ENCODE measurements around the gene ATG16L2. TPM values are rescaled to one million over a fixed set of nuclear protein-coding genes. Genes with fewer than 3 reads are reported as not detected.

Gene ATG16L2
- total RNA-seq, 4 donors from 2014 or later, result 3.1 to 8.1 (median 4.3) TPM

DNA sequence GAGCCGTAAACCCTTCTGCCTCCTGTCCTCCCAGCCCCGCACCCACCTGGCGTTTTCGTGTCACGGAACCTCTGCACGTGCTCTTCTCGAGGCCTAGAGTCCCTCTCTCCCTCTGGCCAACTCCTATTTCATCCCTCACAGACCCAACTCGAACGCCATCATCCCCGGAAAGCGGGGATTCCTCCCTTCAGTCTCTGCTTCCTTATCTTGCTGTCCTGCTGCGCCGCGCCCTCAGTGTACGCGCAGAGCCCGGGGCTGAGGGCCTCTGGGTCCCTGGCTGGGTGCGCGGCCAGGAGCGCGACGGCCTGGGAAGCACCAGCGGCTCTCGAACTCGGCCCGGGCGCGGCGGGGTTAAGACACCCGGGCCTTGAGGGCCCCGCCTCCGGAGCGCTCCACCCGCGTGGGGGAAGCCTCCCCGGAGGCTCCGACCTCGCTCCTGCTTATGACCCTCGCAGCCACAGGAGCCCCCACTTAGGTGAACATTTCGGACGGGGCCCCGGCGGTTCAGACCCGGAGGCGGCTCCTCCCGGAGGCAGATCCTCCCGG lies 398 bp upstream of the ATG16L2 start:
- Histone ChIP-seq H3K36me3 (peaks cover 0 to 6% of the 10 kb centered on the region in 2 donors), H3K4me1 (peaks cover 13 to 26% of the 10 kb centered on the region in 2 donors), H3K4me3 (peak overlapping the region; percentile 75 to 100 (median 94)), H3K27me3 (no peaks in the 10 kb centered on the region), H3K27ac (peak overlapping the region; percentile 88 to 100 (median 94)), H3K9me3 (no peaks in the 10 kb centered on the region)
- peak; percentile 9 to 77 for TF ChIP-seq POLR2A (IDR thresholded peaks at IDR 0.05)
- TF ChIP-seq, protein P1, sequence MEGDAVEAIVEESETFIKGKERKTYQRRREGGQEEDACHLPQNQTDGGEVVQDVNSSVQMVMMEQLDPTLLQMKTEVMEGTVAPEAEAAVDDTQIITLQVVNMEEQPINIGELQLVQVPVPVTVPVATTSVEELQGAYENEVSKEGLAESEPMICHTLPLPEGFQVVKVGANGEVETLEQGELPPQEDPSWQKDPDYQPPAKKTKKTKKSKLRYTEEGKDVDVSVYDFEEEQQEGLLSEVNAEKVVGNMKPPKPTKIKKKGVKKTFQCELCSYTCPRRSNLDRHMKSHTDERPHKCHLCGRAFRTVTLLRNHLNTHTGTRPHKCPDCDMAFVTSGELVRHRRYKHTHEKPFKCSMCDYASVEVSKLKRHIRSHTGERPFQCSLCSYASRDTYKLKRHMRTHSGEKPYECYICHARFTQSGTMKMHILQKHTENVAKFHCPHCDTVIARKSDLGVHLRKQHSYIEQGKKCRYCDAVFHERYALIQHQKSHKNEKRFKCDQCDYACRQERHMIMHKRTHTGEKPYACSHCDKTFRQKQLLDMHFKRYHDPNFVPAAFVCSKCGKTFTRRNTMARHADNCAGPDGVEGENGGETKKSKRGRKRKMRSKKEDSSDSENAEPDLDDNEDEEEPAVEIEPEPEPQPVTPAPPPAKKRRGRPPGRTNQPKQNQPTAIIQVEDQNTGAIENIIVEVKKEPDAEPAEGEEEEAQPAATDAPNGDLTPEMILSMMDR (IDR thresholded peaks at IDR 0.05 in 4 of 5, conservative IDR thresholded peaks at IDR 0.05 in 1 of 5), result peak in 1 of 5 experiments; percentile 46
- DNase-seq, result peak; percentile 54 to 72
- intact Hi-C loops (cut with DNase I; ENCODE audit: low total_unique reads), result loop anchor here (1.0 to 2.0 kb wide), 4 partner anchors 8 to 328 kb away; partner anchors contain the start of gene FCHSD2
- ATAC-seq, result peak; percentile 84 to 86
- in situ Hi-C loops (cut with MboI; ENCODE audit: low sequenced_read_pairs in 4 of 4), result no loop called here

GRCh38 chr11:72815110-72815618 lies 953 bp downstream of the ATG16L2 start:
- no peaks in the 10 kb centered on the region for H3K27me3 ChIP-seq
- peak overlapping the region; percentile 88 to 100 (median 94) for H3K27ac ChIP-seq
- no peaks in the 10 kb centered on the region for H3K9me3 ChIP-seq
- H3K36me3 ChIP-seq, result no peaks in the 10 kb centered on the region
- ATAC-seq, result peak in 1 of 2 donors; percentile 1
- H3K4me1 ChIP-seq, result peaks cover 13 to 26% of the 10 kb centered on the region in 2 donors
- H3K4me3 ChIP-seq, result peak overlapping the region; percentile 75 to 100 (median 94)
- DNase-seq, result no peak
- intact Hi-C loops (cut with DNase I; ENCODE audit: low total_unique reads), result loop anchor here (2.0 kb wide), 1 partner anchor 90 kb away; no protein-coding TSS in a partner anchor
- no peak for TF ChIP-seq POLR2A (IDR thresholded peaks at IDR 0.05)
- TF ChIP-seq, protein P1 (IDR thresholded peaks at IDR 0.05 in 4 of 5, conservative IDR thresholded peaks at IDR 0.05 in 1 of 5), result no peak
- in situ Hi-C loops (cut with MboI; ENCODE audit: low sequenced_read_pairs in 4 of 4), result no loop called here

DNA sequence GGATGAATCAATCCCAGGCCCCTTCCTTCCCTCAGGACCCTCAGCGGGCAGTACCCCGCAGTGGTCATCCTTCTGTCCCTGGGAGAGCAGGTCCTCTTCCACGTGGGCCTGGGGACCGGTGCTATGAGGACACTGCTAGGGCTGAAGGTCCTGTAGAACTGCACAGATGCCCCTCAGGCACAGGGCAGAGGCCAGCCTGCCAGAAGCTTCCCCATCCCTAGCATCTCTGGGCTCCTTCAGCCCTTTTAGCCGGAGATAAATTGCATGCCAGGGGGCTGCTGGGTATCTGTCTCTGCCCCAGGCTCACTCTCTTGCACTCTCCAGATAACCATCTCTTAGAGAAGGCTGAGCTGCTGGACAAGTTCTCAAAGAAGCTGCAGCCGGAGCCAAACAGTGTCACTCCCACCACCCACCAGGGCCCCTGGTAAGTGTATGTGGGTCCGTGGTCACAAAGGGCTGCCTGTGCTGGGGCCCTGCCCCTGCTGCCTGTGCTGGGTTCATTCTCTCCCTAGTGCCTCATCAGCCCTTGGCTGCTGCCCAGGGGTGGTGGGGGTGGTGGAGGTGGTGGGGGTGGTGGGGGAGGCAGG lies 2.3 kb downstream of the ATG16L2 start:
- Histone ChIP-seq H3K9me3 (no peaks in the 10 kb centered on the region), H3K36me3 (no peaks in the 10 kb centered on the region), H3K27ac (no peak overlapping the region), H3K27me3 (no peaks in the 10 kb centered on the region), H3K4me1 (peaks cover 17 to 30% of the 10 kb centered on the region in 2 donors), H3K4me3 (no peak overlapping the region)
- intact Hi-C loops (cut with DNase I; ENCODE audit: low total_unique reads) (no loop called here), in situ Hi-C loops (cut with MboI; ENCODE audit: low sequenced_read_pairs in 4 of 4) (no loop called here)
- ATAC-seq (no peak), DNase-seq (no peak)
- TF ChIP-seq POLR2A (IDR thresholded peaks at IDR 0.05), result no peak
- TF ChIP-seq, protein P1 (IDR thresholded peaks at IDR 0.05 in 4 of 5, conservative IDR thresholded peaks at IDR 0.05 in 1 of 5), result no peak

GRCh38 chr11:72817966-72818365 lies 3.8 kb downstream of the ATG16L2 start:
- Histone ChIP-seq H3K4me1 (peaks cover 10 to 27% of the 10 kb centered on the region in 2 donors), H3K9me3 (no peaks in the 10 kb centered on the region), H3K36me3 (no peaks in the 10 kb centered on the region), H3K27ac (no peak overlapping the region), H3K4me3 (no peak overlapping the region), H3K27me3 (no peaks in the 10 kb centered on the region)
- ATAC-seq (no peak), DNase-seq (no peak)
- intact Hi-C loops (cut with DNase I; ENCODE audit: low total_unique reads) (no loop called here), in situ Hi-C loops (cut with MboI; ENCODE audit: low sequenced_read_pairs in 4 of 4) (no loop called here)
- TF ChIP-seq, protein P1 (IDR thresholded peaks at IDR 0.05 in 4 of 5, conservative IDR thresholded peaks at IDR 0.05 in 1 of 5), result no peak
- no peak for TF ChIP-seq POLR2A (IDR thresholded peaks at IDR 0.05)
